Choroid plexus epithelial cell (primary cell): ENCODE data around the gene COX19.
A peak's percentile ranks its signal among the peaks of the same experiment; 100 is the strongest.

Experiments used
- DNase-seq: peaks from one replicate; pipeline ENCODE4 v3.0.0-alpha.2; 2010; ENCODE audit warnings: low read depth
- H3K4me3 ChIP-seq: 2 replicates; pipeline ENCODE4 v1.5.1; 2011; ENCODE audit warnings: low read depth, mild to moderate bottlenecking, control low read depth, low read length, moderate library complexity
- CTCF ChIP-seq: conservative IDR thresholded peaks from 2 replicates; pipeline ENCODE4 v1.5.1; 2011; ENCODE audit warnings: low read depth, mild to moderate bottlenecking, control low read depth, inconsistent platforms, low read length, moderate library complexity

Gene COX19

GRCh38 chr7:1015196-1016121, 40.1 kb upstream of the COX19 start:
- TF ChIP-seq CTCF = no peak
- H3K4me3 ChIP-seq = no peak overlapping the region
- peak; percentile 17 for DNase-seq

- no peak for TF ChIP-seq CTCF
- no peak overlapping the region for H3K4me3 ChIP-seq
- no peak for DNase-seq
Measured at GRCh38 chr7:1014681-1015080, 39.3 kb upstream of the COX19 start.

GRCh38 chr7:1013581-1013980, 38.2 kb upstream of the COX19 start:
- TF ChIP-seq CTCF = no peak

GRCh38 chr7:1012716-1013095, 37.4 kb upstream of the COX19 start:
- no peak overlapping the region for H3K4me3 ChIP-seq
- TF ChIP-seq CTCF = no peak
- DNase-seq = no peak

More at GRCh38 chr7:1013581-1013980, 38.2 kb upstream of the COX19 start:
- DNase-seq = no peak
- H3K4me3 ChIP-seq = no peak overlapping the region

GRCh38 chr7:1012004-1012715, 36.8 kb upstream of the COX19 start:
- H3K4me3 ChIP-seq = no peak overlapping the region
- DNase-seq = no peak
- no peak for TF ChIP-seq CTCF

GRCh38 chr7:1011297-1012003, 36.1 kb upstream of the COX19 start:
- no peak overlapping the region for H3K4me3 ChIP-seq
- no peak for DNase-seq
- TF ChIP-seq CTCF = no peak
